Measurements from ENCODE around the gene GAK.

The GAK gene

DNA sequence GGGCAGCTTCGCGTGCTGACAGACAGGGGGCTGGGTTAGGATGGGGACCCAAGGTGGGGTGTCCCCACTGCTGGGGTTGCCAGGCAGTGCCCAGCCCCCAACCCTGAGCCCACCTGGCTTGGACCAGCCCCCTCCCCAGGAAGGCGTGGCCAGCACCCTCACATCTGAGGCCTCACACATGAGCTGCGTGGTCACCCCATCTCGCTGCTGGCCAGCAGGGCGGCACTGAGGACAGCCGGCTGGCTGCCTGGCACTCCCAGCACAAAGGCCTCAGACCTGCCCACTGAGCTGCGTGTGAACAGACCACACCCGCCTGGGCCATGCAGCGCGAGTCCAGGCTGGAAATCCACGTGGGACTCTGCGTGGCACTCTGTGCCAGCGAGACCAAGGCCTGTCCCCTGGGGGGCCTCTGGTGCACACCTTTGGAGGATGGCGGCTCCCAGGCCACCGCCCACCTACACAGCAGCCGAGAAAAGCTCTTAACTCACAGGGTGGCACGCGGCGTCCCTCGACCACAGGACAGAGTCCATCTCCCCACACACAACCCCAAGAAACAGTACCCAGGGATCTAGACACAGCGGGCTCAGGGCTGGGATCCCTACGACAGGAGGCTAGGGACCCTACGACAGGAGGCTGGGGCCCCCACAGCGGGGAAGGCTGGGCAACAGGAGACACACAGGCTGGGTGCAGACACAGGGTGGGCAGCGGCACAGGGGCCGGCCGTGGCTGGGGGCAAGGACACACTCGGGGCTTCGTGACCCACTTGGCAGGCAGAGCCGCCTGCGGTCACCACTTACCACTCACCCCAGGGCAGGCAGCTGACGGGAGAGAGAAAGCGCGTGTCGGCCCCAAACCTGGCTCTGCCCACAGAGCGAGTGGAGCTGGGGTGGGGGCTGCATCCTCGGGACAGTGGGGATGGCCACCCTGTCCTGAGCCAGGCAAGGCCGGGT is 31.4 kb upstream of the GAK start:
- no peak for DNase-seq

- DNase-seq, result no peak
Observed at GRCh38 chr4:962231-963208, 30.4 kb upstream of the GAK start.

GRCh38 chr4:961351-962230 is 29.5 kb upstream of the GAK start:
- DNase-seq, result no peak

- DNase-seq, result no peak
Observed at GRCh38 chr4:960636-961350, 28.7 kb upstream of the GAK start.

DNA sequence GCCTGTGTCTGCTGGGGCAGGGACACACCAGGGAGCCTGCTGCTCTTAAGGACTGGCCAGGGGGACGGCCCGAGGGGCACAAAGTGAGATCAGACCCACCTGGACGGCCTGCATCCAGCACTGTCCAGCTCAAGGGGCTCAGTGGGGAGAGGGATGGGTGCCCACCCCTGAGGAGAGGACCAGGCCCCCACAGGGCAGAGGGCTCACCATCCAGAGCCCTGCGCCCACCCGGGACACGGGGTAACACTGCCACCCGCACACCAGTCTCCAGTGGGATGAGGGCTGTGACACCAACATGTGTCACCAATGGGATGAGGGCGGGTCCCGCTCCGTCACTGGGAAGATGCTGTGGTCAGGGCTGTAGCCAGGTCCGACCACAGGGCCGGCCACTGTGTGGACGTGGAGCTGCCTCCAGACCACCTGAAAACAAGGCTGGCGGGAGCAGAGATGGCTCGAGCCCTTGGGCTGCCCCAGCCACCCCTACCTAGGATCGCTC is 28.1 kb upstream of the GAK start:
- no peak for DNase-seq

- DNase-seq, result no peak
Observed at GRCh38 chr4:959338-960139, 27.4 kb upstream of the GAK start.

- no peak for DNase-seq
Observed at GRCh38 chr4:958696-959337, 26.7 kb upstream of the GAK start.

- DNase-seq, result no peak
Observed at GRCh38 chr4:958314-958665, 26.2 kb upstream of the GAK start.

GRCh38 chr4:957581-958313 is 25.6 kb upstream of the GAK start:
- DNase-seq, result no peak

DNA sequence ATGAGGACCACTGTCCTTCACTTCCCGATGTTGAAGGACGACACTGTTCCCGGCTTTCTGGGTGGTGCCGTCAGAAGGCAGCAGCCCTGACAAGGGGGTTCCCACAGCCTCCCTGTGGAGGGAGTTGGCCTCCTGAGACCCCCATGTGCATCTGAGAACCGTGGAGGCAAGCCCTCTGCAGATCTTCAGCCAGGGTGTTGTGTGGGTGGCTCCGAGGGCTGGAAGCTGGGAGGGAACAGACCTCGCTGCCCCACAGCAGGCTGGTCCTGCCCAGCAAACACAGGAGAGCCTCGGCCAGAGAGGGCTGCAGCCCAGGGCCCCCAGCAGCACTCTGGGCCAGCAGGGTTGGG is 25.1 kb upstream of the GAK start:
- no peak for DNase-seq

GRCh38 chr4:956531-957230 is 24.6 kb upstream of the GAK start:
- DNase-seq, result no peak

DNA sequence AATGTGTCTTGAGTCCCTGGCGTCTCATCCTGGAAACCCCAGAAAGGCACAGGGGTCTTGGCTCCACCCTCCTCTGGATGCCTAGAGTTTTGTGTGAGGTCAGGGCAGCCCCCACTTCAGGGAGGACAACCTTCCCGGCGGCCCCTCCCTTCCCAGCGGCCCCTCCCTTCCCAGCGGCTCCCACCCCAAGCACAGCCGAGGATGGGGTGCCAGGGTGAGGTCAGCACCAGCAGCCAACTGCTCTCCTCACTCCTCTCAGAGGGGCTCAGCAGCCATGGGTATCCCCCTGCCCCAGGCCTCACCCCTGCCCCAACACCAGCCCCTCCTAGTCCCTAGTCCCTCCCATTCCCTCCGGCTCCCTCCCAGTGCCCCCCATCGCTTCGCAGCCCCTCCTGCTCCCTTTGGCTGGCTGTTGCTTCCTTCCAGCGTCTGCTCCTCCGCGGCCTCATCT is 23.8 kb upstream of the GAK start:
- no peak for DNase-seq

DNA sequence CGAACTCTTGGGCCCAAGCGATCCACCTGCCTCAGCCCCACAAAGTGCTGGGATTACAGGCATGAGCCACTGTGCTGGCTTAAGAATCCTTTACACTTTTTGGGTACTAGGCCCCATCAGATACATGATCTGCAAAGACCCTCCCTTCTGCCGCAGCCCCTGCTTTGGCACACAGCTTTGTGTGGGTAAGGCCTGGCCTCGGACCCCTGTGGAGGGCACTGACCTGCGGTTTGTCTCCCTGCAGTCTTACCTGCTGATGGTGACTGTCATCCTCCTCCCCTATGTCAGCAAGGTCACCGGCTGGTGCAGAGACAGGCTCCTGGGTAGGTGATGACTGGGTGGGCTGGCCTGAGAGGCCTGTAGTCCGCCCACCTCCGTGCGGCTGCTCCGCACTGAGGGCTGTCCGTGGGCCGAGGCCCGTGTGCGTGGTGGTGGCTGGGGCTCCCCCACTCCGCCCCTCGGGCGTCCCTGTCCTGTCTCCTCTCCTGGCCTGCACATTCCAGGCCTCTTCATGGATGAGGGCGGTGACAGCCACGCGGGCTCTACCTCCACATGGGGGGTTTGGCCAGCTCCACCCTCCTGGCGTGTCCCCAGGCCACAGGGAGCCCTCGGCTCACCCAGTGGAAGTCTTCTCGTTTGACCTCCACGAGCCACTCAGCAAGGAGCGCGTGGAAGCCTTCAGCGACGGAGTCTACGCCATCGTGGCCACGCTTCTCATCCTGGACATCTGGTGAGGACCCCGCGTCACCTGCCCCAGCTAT is 23.2 kb upstream of the GAK start:
- DNase-seq, result no peak

DNA sequence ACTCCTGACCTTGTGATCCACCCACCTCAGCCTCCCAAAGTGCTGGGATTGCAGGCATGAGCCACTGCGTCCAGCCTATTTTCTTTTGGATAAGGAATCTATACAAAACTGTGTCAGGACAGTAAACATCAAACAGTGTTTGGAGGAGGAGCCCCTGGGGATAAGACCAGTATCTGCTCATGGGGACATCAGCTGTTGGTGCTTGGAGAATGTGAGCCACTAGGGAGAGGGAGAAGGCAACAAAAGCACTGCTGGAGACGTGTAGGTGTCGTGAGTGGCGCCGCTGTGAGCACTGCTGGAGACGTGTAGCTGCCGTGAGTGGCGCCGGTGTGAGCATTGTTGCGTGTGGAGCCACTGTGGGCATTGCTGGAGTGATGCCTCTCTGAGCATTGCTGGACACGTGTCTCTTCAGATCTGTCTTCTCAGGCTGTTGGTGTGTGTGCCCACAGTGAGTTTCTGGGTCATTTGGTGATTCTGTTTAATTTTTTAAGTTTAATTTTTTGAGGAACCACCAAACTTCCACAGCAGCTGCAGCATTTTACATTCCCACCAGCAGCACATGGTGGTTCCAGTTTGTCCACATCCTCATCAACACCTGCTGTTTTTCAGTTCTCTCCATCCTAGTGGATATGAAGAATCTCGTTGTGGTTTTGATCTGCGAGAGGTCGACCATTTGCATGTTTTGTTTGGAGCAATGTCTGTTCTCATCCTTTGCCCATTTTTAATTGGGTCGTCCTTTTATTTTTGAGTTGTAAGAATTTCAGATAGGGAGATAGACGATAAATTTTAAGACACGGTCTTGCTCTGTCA is 22.3 kb upstream of the GAK start:
- no peak for DNase-seq

- no peak for DNase-seq
Observed at GRCh38 chr4:953574-953915, 21.4 kb upstream of the GAK start.

DNA sequence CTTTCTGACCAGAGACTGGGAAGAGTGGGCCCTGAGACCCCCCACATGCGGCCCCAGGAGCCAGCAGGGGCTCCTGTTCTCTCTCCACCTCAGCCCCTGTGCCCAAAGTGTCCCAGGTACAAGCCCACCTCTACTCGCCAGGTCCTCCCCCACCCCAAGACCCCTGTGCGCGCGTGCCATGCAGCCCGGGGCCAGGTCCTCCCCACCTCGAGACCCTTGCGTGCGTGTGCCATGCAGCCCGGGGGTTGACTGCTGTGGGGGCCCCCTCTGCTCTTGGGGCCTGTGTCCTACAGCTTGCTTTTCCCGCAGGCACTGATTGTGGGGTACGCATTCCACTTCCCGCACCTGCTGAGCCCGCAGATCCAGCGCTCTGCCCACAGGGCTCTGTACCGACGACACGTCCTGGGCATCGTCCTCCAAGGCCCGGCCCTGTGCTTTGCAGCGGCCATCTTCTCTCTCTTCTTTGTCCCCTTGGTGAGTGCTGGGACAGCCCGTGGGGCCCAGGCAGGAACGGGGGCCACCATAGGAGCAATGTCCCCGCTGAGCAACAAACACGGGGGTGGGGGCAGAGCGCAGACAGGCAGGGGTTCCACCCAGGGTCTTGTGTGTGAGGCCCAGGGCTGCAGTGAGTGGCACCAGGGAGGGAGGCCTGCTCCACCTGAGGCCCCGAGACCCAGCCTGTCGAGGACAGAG is 20.9 kb upstream of the GAK start:
- DNase-seq, result no peak
